Astrocyte of the cerebellum (primary cell): ENCODE measurements around the gene GLI1.
A peak's percentile ranks its signal among the peaks of the same experiment; 100 is the strongest.
"Not testable (repeated sequence)": the region's sequence is repeated elsewhere in the genome, so short reads cannot be mapped to it uniquely, and the experiment has no call there.

Source experiments
- DNase-seq: peaks from one replicate; pipeline ENCODE4 v3.0.0-alpha.2; 2011; ENCODE audit warnings: low read depth
- H3K4me3 ChIP-seq: 2 replicates; pipeline ENCODE4 v1.5.1; 2011; ENCODE audit warnings: mild to moderate bottlenecking, low read depth, low read length, moderate library complexity
- in situ Hi-C: cut with HindIII; loops from 2 replicates; pipeline ENCODE4 v1.10.0; 2017; ENCODE audit warnings: low sequenced_read_pairs
- TF ChIP-seq, protein P1 (sequence below): IDR thresholded peaks from 2 replicates; pipeline ENCODE4 v1.5.1; 2012; ENCODE audit warnings: low read length, low read depth, moderate library complexity, mild to moderate bottlenecking; ENCODE audit errors: missing control alignments

The GLI1 gene

DNA sequence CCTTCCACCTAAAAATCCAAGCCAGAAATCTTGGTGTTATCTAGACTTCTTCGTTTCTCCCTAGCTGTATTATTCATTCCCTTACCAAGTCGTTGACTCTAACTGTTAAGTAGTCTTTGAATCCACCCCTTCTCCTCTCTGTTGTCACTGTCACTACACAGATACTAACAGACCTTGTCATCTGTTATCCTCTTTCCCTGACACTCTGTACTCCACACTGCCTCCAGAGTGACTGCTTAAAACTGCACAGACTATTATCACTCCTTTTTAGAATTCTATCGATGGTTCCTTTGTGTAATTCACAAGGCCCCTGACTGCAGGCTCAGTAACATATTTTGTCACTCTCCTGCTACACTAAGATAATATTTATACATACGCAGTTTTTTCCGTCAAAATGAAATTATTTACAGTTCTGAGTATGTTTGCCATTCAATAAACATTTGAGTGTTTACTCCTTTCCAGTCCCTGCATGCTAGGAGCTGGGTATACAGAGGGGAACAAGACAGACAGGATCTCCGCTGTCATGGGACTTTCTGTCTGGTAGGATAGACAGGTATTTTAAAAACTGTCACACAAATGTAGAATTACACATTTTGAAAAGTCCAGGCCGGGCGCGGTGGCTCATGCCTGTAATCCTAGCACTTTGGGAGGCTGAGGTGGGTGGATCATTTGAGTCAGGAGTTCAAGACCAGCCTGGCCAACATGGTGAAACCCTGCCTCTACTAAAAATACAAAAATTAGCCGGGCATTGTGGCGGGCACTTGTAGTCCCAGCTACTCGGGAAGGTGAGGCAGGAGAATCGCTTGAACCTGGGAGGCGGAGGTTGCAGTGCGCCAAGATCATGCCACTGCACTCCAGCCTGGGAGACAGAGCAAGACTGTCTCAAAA is 32.1 kb downstream of the GLI1 start:
- no peak for DNase-seq
- TF ChIP-seq, protein P1, sequence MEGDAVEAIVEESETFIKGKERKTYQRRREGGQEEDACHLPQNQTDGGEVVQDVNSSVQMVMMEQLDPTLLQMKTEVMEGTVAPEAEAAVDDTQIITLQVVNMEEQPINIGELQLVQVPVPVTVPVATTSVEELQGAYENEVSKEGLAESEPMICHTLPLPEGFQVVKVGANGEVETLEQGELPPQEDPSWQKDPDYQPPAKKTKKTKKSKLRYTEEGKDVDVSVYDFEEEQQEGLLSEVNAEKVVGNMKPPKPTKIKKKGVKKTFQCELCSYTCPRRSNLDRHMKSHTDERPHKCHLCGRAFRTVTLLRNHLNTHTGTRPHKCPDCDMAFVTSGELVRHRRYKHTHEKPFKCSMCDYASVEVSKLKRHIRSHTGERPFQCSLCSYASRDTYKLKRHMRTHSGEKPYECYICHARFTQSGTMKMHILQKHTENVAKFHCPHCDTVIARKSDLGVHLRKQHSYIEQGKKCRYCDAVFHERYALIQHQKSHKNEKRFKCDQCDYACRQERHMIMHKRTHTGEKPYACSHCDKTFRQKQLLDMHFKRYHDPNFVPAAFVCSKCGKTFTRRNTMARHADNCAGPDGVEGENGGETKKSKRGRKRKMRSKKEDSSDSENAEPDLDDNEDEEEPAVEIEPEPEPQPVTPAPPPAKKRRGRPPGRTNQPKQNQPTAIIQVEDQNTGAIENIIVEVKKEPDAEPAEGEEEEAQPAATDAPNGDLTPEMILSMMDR, result peak; percentile 10
- H3K4me3 ChIP-seq, result no peak overlapping the region
- in situ Hi-C loops, result no loop called here

DNA sequence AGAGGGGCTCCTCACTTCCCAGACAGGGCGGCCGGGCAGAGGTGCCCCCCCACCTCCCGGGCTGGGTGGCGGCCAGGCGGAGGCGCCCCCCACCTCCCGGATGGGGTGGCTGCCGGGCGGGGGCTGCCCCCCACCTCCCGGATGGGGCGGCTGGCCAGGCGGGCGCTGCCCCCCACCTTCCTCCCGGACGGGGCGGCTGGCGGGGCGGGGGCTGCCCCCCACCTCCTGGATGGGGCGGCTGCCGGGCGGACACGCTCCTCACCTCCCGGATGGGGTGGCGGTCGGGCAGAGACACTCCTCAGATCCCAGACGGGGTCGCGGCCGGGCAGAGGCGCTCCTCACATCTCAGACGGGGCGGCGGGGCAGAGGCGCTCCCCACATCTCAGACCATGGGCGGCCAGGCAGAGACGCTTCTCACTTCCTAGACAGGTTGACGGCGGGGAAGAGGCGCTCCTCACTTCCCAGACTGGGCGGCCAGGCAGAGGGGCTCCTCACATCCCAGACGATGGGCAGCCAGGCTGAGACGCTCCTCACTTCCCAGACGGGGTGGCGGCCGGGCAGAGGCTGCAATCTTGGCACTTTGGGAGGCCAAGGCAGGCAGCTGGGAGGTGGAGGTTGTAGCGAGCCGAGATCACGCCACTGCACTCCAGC is 35.6 kb downstream of the GLI1 start:
- in situ Hi-C loops, H3K4me3 ChIP-seq, DNase-seq: not testable (repeated sequence)

DNA sequence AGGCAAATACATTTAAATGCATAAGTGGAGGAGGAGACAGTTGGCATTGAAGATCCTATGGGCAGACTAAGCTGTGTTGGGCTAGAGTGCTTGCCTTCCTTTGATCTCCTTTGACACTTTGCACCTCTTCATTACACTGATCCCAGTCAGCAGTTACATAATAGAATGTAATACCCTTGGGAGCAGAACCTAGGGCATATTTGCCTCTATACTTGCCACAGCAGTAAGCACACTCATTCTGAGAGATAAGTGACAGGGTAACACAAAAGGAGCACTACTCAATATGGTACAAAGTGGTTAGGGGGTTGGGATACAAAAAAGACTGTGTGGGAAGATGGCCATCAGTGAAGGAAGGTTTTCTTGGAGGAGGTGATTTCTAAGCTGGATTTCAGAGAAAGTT is 37.2 kb downstream of the GLI1 start:
- TF ChIP-seq, protein P1, result no peak
- DNase-seq, result no peak
- in situ Hi-C loops, result no loop called here
- H3K4me3 ChIP-seq, result no peak overlapping the region

DNA sequence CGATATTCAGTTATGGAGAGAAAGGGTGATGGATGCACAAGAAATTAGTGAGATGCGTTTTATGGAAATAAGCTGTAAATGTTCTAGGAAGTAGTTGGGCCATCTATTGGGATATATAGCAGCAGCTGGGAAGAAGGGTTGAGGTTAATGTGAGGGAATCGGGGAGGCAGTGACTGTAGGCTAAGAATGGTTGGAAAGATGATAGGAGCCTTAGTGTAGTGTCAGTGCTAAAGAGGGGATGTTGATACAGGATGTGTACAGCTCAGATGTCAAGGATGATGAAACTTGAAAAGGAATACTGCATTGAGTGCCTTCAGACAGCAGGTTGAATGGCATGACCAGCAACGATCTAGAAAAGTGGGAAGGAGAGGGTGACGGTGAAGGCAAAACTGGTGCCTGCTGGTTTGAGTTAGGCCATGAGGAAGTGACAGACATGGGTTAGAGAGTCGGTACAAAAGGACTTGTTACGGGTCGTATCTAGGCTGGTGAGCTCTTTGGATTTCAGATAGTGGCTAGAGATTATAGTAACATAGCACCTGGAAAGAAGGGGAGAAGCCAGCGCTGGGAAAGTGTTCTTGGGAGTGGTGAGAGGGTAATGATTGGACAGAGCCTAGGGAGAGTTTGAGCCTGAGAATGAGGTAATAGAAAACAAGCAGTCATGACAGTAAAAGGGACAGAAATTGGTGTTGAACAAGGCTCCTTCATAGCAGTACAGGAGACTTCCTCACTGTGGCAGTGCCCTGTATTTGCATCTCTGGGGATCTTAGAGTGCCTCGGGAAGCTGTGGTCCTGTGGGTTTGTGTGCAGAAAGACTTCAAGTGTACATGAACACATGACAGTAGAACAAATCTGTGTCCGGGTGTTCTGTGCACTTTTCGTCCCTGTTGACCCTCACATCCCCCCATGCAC is 37.9 kb downstream of the GLI1 start:
- TF ChIP-seq, protein P1, result no peak
- in situ Hi-C loops, result no loop called here
- no peak for DNase-seq
- H3K4me3 ChIP-seq, result no peak overlapping the region

DNA sequence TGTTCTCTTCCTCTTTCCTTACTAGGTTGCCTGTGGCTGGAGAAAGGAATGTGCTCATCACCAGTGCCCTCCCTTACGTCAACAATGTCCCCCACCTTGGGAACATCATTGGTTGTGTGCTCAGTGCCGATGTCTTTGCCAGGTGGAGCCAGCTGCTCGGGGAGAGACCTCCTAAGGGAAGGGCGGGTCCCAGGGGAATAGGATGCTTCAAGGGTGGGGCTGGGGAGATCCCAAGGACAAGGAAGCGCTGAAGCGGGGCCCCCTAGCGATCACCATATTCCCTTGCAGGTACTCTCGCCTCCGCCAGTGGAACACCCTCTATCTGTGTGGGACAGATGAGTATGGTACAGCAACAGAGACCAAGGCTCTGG is 38.5 kb downstream of the GLI1 start:
- H3K4me3 ChIP-seq, result no peak overlapping the region
- DNase-seq, result no peak
- in situ Hi-C loops, result no loop called here
- TF ChIP-seq, protein P1, result no peak

DNA sequence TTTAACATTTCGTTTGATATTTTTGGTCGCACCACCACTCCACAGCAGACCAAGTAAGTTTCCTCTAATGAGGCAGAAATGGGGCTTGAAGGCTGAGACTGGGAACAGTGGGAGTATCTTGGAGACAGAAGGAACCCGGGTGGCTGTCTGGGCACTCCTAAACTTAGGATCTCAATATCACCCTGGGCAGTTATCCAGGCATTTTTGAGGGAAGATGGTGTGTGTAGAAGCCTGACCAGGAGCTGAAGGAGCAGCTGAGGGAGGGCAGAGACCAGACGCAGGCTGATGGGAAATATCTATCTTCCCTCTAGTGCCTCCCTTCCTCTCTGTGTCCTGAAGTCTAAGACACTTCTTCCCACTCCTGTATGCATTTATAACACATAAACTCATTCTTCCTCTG is 39.0 kb downstream of the GLI1 start:
- DNase-seq, result no peak
- in situ Hi-C loops, result no loop called here
- no peak overlapping the region for H3K4me3 ChIP-seq
- TF ChIP-seq, protein P1, result no peak
